ENCODE results near the gene MYO3B.

Gene MYO3B

GRCh38 chr2:170647741-170648436, 469.9 kb downstream of the MYO3B start:
- no peaks in the 10 kb centered on the region for H3K9me2 ChIP-seq (replicated peaks; ENCODE audit: insufficient read depth, low read length)
- no peak overlapping the region for H3K4me3 ChIP-seq (ENCODE audit: insufficient read depth, low read length, poor library complexity, severe bottlenecking)
- H2AFZ ChIP-seq (ENCODE audit: low read depth, low read length, severe bottlenecking) = no peak overlapping the region
- H3K4me2 ChIP-seq (ENCODE audit: low read depth, low read length, poor library complexity, severe bottlenecking) = no peak overlapping the region
- no peaks in the 10 kb centered on the region for H4K20me1 ChIP-seq (ENCODE audit: low read depth, low read length)
- H3K27ac ChIP-seq (ENCODE audit: low read depth, low read length) = no peak overlapping the region
- no peak overlapping the region for H3K9ac ChIP-seq (ENCODE audit: low read length)
- H3K79me2 ChIP-seq (ENCODE audit: insufficient read depth, low read length) = no peaks in the 10 kb centered on the region
- H3K9me3 ChIP-seq (ENCODE audit: insufficient read depth, low read length) = no peaks in the 10 kb centered on the region
- H3F3A ChIP-seq (ENCODE audit: insufficient read depth) = no peaks in the 10 kb centered on the region
- no peak for TF ChIP-seq EZH2phosphoT487 (conservative IDR thresholded peaks at IDR 0.05; ENCODE audit: low read length)
- TF ChIP-seq CTCF (IDR thresholded peaks at IDR 0.05; ENCODE audit: insufficient read depth, low read length, poor library complexity, severe bottlenecking) = no peak
- H3K27me3 ChIP-seq (ENCODE audit: low read length) = no peaks in the 10 kb centered on the region
- H3K36me3 ChIP-seq (ENCODE audit: low read length) = no peaks in the 10 kb centered on the region

GRCh38 chr2:170651624-170652325, 473.8 kb downstream of the MYO3B start:
- Histone ChIP-seq H3K27me3 (ENCODE audit: low read length) (no peaks in the 10 kb centered on the region), H2AFZ (ENCODE audit: low read depth, low read length, severe bottlenecking) (no peak overlapping the region), H4K20me1 (ENCODE audit: low read depth, low read length) (no peaks in the 10 kb centered on the region), H3K4me2 (ENCODE audit: low read depth, low read length, poor library complexity, severe bottlenecking) (no peak overlapping the region), H3K9me3 (ENCODE audit: insufficient read depth, low read length) (no peaks in the 10 kb centered on the region), H3K9ac (ENCODE audit: low read length) (no peak overlapping the region), H3K27ac (ENCODE audit: low read depth, low read length) (no peak overlapping the region), H3K4me3 (ENCODE audit: insufficient read depth, low read length, poor library complexity, severe bottlenecking) (no peak overlapping the region), H3K79me2 (ENCODE audit: insufficient read depth, low read length) (no peaks in the 10 kb centered on the region), H3K36me3 (ENCODE audit: low read length) (no peaks in the 10 kb centered on the region), H3K9me2 (replicated peaks; ENCODE audit: insufficient read depth, low read length) (no peaks in the 10 kb centered on the region), H3F3A (ENCODE audit: insufficient read depth) (no peaks in the 10 kb centered on the region)
- no peak for TF ChIP-seq CTCF (IDR thresholded peaks at IDR 0.05; ENCODE audit: insufficient read depth, low read length, poor library complexity, severe bottlenecking)
- no peak for TF ChIP-seq EZH2phosphoT487 (conservative IDR thresholded peaks at IDR 0.05; ENCODE audit: low read length)

- Histone ChIP-seq H3K36me3 (ENCODE audit: low read length) (no peaks in the 10 kb centered on the region), H3K4me3 (ENCODE audit: insufficient read depth, low read length, poor library complexity, severe bottlenecking) (no peak overlapping the region), H3K27me3 (ENCODE audit: low read length) (no peaks in the 10 kb centered on the region), H3F3A (ENCODE audit: insufficient read depth) (no peaks in the 10 kb centered on the region), H3K9me2 (replicated peaks; ENCODE audit: insufficient read depth, low read length) (no peaks in the 10 kb centered on the region), H3K9me3 (ENCODE audit: insufficient read depth, low read length) (no peaks in the 10 kb centered on the region), H3K27ac (ENCODE audit: low read depth, low read length) (no peak overlapping the region), H3K79me2 (ENCODE audit: insufficient read depth, low read length) (no peaks in the 10 kb centered on the region), H4K20me1 (ENCODE audit: low read depth, low read length) (no peaks in the 10 kb centered on the region), H3K9ac (ENCODE audit: low read length) (no peak overlapping the region), H2AFZ (ENCODE audit: low read depth, low read length, severe bottlenecking) (no peak overlapping the region), H3K4me2 (ENCODE audit: low read depth, low read length, poor library complexity, severe bottlenecking) (no peak overlapping the region)
- no peak for TF ChIP-seq CTCF (IDR thresholded peaks at IDR 0.05; ENCODE audit: insufficient read depth, low read length, poor library complexity, severe bottlenecking)
Observed at GRCh38 chr2:170652637-170653417, 474.9 kb downstream of the MYO3B start.

All from SU-DHL-6 (cell line).